IPS-NIHi11 (cell line): Measurements from ENCODE around the gene SFPQ.

Experiments
- DNase-seq: peaks from one replicate; pipeline ENCODE4 v3.0.0; 2012; ENCODE audit warnings: mixed read lengths, low spot score

Gene SFPQ

DNA sequence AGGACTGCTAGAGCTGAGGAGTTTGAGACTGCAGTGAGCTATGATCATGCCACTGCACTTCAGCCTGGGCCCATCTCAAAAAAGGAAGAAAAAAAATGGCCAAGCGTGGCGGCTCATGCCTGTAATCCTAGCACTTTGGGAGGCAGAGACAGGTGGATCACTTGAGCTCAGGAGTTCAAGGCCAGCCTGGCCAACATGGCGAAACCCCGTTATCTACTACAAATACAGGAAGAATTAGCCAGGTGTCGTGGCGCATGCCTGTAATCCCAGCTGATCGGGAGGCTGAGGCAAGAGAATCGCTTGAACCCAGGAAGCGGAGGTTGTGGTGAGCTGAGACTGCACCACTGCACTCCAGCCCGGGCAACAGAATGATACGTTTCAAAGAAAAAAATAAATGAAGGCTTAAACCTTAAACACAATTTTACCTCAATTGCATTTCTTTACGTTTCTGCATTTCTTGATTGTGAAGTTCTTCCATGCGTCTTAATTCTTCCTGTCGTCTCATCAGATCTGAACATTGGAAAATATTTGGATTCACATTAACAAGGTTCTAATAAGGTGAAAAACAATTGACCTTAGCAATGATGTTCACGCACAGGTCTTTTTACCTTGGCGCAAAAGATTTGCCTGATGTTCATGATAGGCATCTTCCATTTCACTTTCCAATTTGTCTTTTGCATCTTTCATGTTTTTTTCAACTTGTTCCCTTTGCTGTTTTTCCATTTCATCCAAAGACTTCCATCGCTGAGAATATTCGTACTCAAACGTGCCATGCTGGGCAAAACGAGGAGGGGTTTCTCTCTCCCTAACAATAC, 4.2 kb downstream of the SFPQ start:
- no peak for DNase-seq

DNA sequence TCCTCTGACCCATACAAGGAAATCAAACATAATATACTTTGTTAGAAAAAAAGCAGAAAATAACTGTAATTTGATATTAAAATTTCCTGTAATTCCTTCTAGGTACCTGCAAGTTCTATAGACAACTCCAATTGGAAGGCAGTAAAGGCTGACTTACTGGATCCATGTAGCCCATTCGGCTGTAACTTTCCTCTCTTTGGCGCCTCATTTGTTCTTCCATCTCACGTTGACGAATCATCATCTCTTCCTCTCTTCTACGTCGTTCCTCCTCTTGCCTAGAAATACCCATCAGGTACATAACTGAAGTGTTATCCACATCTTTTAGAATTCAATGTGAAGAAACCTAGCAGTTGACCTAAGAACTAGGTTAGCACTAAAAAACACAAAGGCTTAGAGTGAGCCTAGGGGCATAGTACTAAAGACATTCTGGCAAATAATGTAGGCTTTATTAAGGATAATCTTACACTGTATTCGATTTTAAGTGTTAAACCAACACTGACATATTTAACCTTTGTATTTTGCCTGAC, 5.1 kb downstream of the SFPQ start:
- DNase-seq: no peak

DNA sequence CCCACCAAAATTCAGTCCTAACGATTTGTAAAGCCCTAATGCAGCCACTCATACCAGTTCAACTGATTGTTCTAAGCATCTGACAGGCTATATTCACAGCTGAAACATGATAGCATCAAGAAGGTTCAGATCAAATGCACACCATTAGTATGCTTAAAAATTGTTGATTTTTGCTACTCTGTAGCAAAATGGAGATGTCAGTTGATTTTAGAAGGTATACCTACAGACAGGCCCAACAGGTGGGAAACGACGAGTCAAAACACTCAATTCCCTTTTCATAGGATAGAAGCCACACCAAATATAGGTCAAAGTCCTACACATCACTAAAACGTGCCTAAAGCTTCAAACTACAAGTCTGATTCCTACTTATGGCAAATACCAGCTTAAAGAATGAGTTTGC, 6.7 kb downstream of the SFPQ start:
- no peak for DNase-seq

DNA sequence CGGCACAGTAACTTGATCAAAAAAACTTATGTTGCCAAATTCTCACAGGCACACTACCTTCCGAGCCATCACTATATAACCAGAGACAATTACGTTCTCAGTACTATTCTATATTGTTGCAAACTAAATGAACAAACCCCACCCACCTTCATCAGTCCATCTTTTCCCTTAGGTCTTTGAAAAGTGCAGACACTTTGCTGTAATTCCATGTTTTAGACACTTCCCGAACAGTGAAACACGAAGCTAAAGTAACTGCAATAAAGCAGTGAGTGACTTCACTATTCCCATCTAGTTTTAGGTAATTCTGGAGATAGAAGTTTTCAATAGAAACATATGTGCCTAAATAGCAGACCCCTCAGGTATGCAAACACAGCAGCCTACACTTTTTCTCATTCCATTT, 7.7 kb downstream of the SFPQ start:
- DNase-seq: no peak

DNA sequence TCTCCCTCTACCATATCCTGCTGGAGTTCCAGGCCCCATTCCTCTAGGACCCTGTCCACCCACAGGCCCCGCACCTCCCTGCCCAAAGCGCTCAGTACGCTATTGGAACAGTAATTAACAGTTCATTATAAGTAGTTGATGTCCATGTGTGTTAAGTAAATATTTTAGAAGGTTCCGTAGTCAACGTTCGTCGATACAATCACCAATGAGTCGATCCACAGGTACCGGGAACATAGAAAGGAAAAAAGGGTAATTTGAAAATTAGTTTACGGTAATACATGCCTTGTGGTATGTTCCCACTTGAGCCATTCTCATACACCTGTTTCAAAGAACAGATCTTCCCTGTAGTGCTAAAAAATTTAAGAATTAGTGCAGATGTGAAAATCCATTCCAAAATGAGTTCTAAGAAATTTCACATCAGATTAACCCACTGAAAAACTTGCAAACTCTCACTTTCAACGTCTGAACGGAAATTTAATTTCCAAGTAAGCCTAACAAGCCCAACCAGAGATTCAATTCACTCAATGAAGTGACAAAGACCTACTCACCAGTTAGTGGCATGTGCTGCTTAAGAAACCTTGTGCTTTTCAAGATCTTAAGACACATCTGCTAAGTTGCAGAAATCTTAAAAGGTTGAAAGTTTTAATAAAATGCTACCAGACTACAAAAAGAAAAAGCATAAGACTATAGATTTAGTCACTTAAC, 8.3 kb downstream of the SFPQ start:
- DNase-seq: no peak

DNA sequence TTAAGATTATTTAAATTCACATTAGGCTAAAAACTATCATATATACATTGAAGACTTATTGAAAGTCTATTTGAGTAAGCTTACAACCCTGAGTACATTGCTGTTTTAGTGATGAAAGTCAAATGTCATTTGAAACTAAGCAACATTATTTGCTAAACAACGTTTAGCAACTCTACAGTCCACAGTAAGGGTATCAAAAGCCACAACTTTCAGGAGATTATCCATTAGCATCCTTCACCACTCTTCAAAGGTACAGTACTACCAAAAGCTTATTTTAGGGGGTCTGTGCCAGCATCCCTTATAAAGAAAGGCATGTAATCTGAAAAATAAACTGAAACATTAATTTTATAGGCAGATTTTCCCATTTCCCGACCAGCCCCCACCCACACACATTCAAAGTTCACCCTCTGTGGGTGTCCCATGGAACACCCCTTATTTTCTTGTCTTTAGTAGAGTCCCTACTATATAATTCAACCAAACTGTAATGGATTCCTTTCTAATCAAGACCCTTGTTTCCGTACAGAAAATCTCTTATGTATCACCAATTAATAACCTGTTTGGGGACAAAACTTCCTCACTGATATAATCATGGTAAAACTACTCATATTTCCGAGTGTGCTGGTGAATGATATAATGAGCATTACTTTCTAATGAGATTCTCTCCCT, 11.0 kb downstream of the SFPQ start:
- DNase-seq: no peak

DNA sequence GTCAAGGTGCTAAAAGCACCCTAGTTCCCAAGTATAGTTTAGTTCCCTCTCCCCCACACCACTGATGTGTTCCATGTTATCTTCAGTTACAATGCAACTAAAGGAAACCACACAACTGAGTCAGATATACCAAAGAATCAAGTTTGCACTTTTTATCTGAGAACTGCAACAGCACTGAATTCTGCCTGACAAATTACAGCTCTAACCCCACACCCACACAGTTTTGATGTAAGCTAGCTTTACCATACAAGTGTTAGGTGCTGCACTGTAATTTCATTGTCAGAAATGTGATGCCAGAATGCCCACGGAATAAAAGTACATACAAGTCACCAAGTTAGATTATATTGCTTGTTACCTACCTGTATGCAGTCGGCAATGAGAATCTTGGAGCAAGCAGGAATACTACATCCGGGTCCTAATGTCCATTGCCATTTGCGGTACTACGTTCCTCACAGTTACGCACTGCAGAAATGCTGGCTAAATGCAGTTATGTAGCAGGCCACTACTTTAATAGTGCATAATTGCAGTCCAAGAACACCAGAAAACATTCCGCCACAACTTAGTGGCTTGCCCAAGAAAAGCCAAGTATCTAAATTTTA, 12.1 kb downstream of the SFPQ start:
- DNase-seq: no peak

DNA sequence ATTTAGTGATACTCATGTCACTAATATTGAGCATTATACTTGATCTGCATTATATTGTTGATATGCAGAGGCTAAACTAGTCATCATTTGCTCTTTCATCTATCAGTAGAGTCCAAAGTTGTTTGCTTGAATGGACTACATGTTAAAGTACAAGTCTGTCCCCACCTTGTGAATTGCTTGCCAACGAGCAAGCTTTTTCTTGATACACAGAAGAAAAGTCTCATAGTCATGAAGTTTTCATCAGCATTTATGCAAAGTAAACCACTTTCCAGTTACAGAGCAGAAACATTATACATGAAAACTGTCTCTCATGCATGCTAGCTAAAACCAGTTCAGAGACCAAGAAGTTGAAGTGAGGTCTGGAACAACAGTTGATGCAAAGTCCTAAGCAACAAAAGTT, 13.0 kb downstream of the SFPQ start:
- DNase-seq: no peak

DNA sequence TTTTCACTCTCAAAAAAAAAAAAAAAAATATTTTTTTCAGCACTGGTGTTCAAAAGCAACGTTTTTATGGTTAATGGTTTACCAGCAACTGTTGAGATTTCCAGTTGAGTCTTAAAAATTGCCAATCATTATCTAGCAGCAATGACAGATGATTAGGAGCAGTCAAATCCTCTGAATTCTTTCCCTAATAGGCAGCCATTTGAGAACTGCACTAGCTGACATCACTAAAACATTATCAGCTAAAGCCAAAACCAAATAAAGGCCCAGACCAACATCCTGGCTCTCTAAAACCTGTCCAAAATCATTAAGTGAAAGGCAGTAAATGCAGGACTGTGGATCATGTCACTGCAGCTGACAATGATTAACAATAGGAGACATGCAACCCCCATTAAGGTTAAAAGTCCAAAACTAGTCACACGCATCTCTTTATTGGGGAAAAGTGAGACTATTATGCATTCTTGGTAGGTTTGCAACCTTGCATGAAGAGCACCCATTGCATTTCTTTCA, 14.0 kb downstream of the SFPQ start:
- no peak for DNase-seq

DNA sequence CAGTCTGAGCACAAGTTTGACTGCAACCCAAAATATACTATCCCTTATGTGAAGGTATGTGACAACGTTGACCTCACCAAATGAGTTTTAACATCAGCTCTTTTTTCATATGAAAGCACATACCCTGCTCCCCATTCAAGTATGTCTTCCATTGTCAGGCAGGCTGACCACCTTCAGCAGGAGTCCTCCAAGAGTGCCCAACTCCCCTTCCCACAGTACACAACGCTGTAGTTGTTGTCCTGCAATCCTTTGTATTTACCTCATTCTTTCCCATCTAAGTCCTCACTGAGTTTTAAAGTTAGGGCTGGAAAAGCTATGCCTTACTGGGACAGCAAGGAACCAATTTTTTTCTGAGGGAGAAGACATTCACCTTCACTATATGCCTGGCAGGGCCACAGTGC, 14.7 kb downstream of the SFPQ start:
- no peak for DNase-seq

DNA sequence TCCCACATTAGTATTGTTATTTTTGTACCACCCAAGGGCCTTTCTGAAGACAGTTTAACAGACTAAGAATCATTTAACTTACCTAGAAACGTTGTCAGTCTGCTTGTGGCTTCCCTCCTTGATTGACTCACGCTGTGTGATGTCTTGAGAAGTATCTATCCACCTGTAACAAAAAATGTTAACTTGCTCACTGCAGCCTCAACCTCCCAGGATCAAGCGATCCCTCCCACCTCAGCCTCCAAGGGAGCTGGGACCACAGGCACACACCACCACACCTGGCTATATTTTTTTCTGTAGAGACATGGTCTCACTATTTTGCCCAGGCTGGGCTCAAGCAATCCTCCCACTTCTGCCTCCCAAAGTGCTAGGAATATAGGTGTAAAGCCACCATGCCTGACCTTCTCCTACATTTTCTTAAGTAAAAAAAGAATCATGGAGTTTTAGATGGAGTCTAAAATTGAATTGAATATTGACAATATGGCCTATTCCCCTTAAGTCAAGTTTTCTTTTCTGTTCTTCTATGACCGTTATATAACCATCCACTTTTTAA, 15.6 kb downstream of the SFPQ start:
- no peak for DNase-seq

DNA sequence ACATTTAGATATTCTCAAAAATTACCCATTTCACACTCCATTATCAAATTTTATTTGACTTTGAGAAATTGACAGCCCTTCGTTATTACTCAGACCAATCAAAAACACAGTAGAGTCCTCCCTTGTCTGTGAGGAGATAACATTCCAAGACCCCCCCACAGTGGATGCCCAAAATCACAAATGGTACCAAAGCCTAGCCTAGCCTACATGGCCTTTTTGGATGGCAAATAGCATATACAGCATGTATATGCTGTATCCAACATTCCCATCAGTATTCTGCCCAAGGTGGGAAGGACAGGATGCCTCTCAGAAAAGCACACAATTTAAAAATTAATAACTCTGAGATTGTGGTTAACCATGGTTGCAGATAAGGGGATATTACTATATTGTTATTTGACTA, 17.3 kb downstream of the SFPQ start:
- DNase-seq: no peak

DNA sequence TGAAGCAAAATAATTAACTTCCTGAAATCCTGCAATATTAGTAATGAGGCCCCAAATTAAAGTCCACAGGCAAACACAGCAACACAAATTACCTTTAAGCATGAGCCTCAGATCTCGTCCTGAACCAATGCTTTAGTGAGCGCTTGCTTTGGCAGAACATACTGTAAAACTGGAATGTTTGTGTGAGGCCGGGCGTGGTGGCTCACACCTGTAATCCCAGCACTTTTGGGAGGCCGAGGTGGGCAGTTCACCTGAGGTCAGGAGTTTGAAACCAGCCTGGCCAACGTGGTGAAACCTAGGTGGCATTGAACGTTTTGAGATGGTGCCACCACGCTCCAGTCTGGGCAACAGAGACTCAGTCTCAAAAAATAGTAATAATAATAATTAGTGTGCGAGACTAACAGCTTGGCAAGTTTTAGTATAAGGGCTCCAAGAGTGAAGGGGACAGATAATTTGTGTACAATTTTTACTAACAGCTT, 17.8 kb downstream of the SFPQ start:
- DNase-seq: no peak

DNA sequence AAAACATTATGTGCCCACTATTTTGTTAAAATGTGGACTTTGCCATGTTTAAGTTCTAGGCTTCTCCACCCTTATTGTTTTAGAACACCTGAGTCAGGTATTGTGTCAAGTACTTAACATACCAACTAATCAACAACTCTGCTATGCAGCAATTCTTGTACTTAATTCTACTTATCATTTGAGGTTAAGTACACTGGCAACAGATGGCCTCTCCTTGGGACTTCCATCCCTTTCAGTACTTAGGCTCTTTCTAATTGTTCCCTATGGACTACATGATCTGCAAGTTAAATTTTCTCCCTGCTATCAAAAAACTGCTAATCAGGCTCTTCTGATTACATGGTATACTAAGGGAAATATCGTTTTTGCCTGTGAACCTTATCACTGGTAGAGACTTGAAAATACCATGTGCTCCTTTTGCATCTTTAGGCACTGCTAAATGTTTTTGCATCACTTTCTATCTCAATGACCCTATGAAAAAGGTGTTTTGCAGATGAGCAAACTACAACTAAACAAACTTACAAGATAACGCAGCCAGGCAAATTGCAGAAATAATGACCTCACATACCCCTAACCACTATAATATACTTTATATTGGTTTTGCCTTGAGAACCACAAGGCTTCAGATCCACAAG, 18.9 kb downstream of the SFPQ start:
- DNase-seq: no peak

DNA sequence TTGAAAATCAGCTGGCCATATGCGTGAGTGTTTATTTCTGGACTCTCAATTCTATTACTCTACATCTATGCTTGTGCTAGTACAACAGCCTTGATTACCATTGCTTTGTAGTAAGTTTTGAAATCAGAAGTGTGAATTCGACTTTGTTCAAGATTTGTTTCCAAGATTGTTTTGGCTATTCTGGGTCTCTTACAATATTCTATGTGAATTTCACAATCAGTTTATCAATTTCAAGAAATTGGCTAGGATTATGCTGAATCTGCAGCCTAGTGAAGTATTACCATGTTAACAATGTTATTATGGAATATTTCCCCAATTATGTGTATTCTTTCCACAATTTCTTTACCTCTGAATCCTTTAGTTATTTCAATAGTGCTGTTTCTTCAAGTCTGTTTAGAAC, 19.5 kb downstream of the SFPQ start:
- no peak for DNase-seq

DNA sequence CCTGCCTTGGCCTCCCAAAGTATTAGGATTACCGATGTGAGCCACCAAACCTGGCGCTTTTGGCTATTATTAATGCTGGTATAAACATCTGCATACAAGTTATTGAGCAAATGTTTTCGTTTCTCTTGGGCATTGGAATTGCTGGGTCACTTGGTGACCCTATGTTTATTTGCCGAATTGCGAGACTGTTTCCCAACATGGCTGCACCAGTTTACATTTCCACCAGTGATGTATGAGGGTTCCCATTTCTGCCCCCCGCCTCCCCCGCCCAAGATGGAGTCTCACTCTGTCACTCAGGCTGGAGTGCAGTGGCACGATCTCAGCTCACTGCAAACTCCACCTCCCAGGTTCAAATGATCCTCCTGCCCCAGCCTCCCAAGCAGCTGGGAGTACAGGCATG, 20.9 kb downstream of the SFPQ start:
- no peak for DNase-seq

DNA sequence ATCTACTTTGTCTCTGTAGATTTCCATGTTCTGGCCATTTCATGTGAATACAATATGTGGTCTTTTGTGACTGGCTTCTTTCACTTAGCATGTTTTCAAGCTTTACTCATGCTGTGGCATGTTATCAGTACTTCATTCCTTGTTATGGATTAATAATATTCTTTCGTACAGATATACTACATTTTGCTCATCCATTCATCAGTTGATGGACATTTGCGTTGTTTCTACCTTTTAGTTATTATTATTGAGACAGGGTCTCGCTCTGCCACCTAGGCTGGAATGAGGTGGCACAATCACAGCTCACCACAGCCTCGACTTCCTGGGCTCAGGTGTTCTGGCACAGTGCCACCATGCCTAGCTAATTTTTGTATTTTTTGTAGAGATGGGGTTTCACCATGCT, 21.4 kb downstream of the SFPQ start:
- no peak for DNase-seq

DNA sequence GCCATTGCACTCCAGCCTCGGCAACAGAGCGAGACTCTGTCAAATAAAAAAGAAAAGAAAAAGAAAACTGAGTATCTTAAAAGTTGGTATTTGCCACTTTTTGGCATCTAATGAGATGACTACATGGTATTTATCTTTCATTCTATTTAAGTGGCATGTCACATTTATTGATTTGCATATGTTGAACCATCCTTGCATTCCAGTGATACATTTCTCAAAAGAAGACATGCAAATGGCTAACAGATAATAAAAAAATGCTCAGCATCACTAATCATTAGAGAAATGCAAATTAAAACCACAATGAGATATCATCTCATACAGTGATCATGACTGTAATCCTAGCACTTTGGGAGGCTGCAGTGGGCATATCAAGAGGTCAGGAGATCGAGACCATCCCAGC, 28.1 kb downstream of the SFPQ start:
- DNase-seq: no peak

DNA sequence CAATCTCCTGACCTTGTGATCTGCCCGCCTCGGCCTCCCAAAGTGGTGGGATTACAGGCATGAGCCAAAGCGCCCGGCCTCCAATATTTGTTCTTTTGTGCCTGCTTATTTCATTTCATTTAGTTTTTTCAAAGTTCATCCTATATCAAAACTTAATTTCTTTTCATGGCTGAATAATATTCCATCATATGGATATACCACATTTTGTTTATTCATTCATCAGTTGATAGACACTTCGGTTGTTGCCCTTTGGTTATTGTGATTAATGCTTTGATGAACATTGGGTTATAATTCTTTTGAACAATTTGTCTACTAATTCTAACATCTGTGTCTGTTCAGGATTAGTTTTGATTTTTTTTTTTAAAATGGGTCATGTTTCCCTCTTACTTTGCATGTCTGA, 41.7 kb downstream of the SFPQ start:
- DNase-seq: no peak

DNA sequence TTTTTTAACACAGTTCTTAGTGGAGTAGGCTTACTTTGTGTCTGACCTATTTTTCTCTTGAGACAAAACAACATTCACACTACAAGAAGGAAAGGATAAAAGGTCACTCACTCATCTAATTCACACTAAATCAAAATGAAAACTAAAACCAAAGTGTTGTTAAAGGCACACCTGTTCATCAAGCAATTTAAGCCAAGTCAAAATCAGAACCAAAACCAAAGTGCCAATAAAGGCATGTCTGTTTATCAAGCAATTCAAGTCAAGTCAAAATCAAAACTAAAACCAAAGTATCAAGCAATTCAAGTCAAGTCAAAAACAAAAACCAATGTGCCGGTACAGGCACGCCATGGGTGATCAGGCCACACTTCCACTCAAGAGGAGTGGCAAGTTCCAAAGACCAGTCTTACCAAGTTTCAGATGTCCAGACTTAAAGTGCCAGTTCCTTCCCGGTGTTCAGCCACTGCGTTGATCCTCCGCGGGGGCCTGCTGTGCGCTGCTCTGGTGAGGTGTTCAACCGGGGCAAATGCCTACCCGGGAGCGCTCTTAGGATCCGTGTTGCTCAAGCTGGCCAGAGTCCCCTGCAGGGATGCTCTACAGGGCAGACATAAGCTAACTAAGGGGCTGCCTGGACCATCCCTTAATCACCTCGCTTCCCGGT, 46.9 kb downstream of the SFPQ start:
- DNase-seq: peak; percentile 10
